Thyroid gland (tissue), 4 donors: ENCODE measurements around the gene SLC35G3.

ENCODE experiments used
- CTCF ChIP-seq, 6 experiments: fragments of 200-600 bp in 3 of 6; fragments of 450-650 bp in 3 of 6; sonication (generic) in 3 of 6; IDR thresholded peaks; one replicate each; pipeline ENCODE4 v1.5.1; 2016 to 2019; ENCODE audit warnings: antibody characterized with exemption in 6 of 6, mild to moderate bottlenecking in 2 of 6, inconsistent platforms in 1 of 6, moderate library complexity in 1 of 6
- POLR2A ChIP-seq, 2 donors: fragments of 450-650 bp; IDR thresholded peaks; one replicate each; pipeline ENCODE4 v1.6.1; 2017; ENCODE audit warnings: antibody characterized with exemption in 2 of 2, mild to moderate bottlenecking in 2 of 2, moderate library complexity in 1 of 2

DNA sequence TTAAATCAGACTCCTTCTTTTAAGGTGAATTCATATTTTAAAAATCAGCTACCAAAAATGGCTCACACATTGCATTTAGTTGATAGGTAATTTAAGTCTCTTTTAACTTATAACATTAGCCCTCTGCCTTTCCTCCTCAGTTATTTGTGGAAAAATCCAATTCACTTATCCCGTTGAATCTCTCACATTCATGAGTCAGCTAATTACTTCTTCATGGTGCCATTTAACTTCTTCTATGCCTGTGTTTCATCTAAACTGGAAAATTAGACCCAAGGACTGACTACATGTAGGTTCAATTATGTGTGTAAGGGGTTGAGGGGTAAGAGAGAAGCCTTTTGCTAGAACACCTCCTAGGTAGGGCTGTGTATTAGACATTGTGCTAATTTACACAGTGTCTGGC is 30.2 kb upstream of the SLC35G3 start:
- TF ChIP-seq CTCF (IDR thresholded peaks at IDR 0.05) (no peak), POLR2A (IDR thresholded peaks at IDR 0.05) (no peak)
